Stimulated activated CD8-positive, alpha-beta memory T cell treated with anti-CD3 and anti-CD28 coated beads, Interleukin-4, amount 100 ng/mL, for 48 hours (primary cell): ENCODE data around the gene LRIT1.

Experiments used
- DNase-seq: peaks from one replicate; pipeline ENCODE4 v3.0.0-alpha.2; 2020

LRIT1 gene

DNA sequence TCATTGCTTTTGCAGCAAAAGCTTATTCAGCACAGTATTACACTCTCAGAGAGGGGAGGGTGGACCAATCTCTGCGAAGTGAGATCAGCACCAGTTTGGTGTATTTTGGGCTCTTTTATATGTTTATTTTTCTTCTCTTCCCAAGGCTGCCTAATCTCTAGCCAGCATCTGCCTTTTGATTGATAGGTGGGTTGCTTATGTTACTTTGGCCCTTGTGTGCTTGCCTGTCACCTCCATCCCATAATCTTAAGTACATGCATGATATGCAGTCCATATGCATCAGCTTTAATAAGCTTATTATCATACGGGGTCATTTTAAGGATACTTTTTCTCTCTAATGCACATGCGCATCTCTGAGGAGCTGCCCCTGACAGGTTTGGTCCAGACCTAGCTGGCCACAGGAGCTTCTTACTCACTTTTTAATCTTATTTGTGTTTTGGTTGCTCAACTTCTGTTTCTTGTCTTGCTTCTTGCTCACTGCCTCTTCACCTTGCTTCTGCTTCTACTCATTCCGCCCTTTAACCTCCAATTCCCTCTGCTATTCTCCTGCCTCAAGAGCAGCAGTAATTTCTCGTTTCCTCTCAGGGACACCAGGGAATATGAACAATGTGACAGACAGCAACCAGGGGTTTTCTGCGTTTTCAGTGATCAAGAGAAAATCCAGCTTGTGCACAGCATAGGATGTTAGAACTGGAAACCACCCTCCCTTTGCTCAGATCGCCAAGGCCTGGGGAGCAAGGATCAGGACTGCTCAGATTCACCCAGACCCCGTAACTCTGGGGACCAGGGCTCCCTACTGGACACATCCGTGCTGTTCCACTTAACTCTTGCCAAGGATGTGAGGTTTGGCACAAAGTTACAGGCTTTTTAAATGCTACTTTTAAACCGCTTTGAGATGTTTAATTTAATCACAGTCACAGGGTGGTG, 13.5 kb upstream of the LRIT1 start:
- no peak for DNase-seq

DNA sequence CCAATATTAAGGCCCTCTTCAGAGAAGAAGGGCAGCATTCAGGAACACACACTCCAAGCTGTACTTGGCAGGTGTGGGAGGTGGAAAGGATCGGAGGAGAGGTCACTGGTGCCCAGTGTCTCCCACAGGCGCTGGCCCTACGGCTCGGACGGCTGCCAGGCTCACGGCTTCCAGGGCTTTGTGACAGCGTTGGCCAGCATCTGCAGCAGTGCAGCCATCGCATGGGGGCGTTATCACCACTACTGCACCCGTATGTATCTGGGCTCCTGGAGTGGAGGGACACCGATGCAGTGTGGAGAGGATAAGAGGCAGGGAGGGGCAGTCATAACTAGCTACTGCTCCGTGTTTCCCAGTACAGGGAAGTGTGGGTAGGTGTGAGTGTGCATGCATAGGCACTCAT, 7.4 kb upstream of the LRIT1 start:
- DNase-seq, result no peak

DNA sequence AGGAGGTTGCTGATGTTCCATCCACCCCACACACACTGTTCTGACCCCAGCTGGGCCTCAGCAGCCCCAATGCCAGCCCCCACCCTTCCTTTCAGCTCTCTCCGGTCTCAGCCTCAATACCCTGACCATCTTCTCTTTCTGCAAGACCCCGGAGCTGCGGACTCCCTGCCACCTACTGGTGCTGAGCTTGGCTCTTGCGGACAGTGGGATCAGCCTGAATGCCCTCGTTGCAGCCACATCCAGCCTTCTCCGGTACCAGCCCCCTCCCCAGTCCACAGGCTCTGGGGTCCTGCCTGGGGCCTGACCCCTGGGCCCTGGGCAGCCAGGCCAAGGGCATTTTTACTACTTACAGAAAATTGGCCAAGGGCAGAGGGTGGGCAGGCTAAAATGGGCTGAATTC, 6.2 kb upstream of the LRIT1 start:
- no peak for DNase-seq

DNA sequence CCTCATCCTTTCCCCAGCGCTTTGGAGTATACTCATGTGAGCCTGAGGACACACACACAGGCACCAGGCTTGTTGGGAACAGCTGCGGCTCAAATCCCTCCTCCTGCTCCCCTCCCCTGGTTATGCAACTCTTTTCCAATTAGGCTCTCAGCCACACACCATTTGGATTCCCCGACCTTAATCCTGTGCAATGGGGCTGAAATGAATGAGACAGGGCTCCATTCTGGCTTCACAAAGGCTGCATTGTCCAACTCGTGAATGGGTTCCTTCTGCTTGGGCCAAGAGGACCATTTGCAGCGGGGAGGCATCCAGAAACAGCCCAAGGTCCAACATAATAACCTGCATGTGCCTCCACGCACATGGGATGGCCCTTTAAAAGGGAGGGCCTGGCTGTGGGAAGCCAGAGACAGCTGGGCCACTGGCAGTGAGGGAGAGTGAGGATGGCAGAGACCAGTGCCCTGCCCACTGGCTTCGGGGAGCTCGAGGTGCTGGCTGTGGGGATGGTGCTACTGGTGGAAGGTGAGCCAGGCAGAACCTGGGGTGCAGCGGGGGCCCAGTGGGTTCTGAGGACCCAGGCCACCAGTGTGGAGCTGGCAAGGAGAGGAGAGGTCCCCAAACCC, 3.4 kb upstream of the LRIT1 start, which contains the start of gene RGR:
RGR (plus strand) TSS at position 403 of the 620 bp plus-strand sequence; CDS start at position 441, 38 bp downstream.
- DNase-seq, result no peak

DNA sequence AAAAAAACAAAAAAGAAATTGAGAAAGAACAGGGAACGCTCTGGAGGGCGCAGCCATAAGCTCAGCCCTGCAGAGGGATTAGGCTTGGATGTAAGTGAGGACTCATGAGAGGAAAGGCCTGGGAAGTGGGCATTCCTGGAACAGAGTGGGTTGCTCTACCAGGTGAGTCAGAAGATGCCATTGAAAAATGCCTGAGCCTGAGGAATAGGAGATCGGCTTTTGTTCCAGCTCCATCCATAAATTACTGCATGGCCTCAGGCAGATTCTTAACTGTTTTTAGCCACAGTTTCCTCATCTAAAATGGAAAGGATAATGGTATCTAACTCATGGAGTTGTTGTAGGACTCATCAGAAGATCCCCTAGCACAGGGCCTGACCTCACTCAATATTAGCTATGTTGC, 2.4 kb upstream of the LRIT1 start:
- no peak for DNase-seq

DNA sequence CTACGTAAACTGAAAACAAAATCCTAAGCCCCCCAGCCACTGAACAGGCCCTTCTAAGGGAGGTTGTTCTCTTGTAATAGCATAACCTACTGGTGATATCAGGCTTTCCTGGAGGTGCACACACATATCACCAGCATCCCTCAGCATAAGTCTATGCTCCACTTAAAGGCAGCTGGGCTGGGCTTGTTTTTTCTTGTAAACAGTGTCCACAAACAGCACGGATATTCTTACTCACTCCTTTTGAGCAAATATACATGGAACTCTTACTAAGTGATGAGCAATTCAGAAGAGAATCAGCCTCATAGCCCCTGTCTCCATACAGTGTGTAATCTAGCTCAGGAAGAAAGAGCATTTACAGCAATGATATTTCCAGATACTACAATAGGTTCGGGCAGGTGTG, 2.4 kb downstream of the LRIT1 start:
- no peak for DNase-seq

DNA sequence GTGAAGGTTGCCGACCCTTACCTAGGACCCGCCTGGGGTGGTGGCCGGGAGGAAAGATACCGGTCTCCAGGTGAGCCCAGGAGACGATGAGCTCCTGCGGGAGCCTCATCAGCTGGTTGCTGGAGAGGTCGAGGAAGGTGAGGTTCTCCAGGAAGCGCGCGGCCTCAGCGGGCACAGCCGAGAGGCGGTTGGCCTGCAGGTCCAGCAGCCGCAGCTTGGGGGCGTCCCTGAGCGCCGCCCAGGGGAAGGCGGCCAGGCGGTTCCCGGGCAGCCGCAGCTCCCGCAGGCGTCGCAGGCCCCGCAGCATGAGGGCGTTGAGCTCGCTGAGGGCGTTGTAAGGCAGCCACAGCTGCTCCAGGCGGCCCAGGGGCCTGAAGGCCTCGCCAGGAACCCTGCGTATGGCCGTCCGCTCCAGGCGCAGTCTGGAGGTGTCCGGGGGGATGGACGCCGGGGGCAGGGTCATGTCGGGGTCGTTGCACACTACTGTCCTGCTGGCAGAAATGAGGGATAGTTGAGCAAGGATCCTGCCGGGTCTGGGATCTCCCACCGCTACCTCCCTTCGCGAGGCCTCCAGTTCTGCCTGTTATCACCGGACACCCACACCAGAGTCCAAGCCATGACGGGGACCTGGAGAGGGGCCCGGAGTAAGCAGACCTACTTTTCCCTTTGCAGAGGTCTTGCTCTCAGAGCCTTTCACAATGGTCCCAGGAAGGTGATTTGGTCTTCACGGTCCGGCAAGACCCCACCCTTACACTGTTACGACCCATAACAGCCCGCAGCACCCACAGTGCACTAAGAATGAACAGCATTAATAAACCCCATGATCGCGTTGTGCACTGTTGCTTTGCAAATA, 3.9 kb downstream of the LRIT1 start:
- peak; percentile 36 for DNase-seq

DNA sequence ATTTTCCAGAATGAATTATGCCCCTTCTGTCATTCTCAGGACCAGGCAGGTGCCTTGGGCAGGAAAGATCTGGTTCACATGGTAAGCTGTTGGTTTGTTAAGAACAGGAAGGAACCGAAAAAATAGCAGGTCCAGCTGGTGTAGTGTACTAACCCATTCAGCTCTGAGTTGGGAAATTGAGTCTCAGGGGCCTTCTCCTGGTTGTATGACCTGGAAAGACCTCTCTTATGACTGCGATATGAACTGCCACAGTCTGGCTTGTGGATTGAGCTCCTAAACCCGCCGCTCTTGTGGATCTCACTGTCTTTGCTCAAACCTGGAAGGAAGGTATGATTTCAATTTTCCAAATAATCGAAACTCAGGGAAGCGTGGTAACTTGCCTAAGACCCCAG, 4.5 kb downstream of the LRIT1 start:
- no peak for DNase-seq

DNA sequence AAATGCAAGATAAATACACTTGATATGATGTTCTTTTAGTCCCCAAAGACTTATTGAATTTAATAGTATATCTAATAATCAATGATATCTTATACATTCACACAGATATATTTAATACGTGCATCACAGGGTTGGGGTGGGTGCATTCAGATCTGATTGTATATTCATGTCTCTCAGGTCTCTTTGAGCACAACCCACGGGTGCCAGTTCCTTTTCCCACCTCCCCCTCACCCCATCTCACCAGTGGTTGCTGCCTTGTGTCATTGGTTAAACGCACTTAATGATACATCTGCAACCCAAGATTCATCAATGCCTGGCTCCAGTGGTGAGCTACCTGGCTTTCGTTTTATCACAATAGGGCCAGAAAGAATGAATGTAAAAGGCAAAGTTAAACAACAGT, 6.2 kb downstream of the LRIT1 start:
- no peak for DNase-seq

DNA sequence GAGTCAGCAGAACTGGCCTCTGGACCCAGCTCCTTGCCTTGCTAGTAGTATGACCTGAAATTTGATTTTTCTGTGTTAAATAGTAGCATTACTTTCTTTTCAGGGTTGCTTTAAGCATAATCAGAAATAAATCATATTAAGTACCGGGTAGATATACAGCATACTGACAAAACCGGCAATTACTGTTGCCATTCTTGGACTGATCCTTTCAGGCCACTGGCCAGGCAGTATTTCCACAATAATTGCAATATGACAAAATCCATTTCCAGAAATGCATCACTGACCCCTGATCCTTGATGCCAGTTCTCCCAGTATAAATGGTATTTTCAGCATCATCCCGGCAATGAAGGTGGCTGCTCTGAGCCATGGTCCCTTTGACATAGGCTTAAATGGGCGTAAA, 6.9 kb downstream of the LRIT1 start:
- DNase-seq, result no peak

DNA sequence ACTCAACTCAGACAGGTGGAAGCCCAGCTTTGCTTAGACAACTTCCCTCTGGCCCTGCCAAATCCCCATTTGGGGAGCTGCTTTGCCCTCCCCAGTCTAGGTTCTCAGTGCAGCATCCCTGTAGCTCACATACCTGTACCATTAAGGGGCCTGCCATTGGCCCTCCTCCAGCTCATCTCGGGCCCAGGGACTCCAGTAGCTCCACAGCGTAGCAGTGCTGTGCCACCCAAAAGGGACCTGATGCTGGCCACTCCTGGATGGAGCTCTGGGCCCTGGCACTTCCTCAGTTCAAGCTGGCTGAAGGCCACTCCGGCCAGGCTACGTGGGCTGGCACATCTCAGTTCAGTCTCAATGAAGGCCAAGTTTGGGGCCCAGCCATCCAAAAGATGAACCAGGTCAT, 7.4 kb downstream of the LRIT1 start:
- DNase-seq, result no peak

DNA sequence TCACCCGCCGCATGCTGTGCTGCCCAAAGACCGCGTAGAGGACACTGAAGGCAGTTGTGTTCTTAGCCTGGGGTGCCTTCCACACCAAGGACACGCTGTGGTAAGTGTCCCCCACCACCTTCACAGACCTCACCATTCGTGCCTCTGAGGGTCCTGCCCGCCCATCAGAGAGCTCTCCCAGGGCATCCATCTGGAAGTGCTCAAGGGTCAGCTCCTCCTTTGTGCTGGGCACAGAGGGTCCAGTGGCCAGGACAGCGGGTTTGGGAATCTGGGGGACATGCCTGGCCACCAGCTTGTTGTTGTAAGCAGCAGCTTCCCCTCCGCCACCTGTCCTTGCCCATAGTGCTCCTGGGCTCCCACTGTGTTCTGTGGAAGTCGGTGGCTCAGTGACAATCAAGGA, 9.0 kb downstream of the LRIT1 start:
- no peak for DNase-seq

DNA sequence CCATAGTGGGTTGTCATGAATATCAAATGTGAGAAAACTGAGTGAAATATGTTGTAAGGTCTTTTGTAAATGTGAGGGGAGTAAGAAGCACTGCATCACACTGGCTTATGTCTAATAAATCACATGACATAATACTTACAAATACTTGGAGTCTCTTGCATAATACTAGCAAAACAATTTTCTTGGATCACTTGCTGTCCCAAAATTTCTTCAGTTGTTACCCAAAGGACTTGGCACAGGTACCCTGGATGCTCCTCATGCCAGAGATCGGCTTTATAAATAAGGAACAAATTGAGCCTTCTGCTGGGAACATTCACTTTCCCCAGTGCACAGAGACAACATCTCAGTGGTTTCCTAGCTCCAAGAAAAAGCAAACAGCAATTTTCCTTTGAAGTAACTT, 11.0 kb downstream of the LRIT1 start:
- DNase-seq, result no peak

DNA sequence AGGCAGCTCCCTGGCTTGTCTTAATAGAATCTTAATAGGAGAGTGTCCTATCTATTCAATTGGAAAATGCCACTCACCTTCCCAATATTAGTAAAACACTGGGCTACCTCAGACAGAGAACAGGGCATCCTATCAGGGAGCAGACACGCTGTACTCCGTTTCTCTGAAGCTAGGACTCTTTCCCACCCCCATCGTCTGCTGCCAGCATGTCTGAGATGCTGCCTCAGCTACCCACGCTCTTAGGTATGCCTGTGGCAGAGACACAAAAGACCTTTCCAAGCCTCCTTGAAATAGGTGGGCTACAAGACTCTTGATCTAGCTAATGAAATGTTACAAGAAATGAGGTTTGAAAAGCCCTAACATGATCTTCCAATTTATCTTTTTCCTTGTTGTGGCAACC, 13.5 kb downstream of the LRIT1 start:
- DNase-seq, result no peak

DNA sequence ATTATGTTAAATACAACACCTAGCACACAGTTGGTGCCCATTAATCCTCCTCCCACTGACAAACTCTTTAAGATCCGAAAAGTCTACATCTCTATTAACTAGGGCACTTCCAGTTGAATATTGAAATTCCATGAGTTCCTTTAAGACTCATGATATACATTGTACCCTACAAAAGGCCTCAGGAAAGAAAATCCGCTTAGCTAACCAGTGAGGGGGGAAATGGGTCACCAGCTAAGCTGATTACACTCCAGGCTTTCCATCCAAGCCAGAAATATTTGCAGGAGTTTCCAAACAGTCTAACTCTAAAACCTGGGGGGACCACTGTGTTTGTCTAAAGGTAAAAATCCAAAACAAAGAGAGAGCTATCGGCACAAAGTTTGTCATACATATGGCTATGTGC, 14.7 kb downstream of the LRIT1 start:
- no peak for DNase-seq

DNA sequence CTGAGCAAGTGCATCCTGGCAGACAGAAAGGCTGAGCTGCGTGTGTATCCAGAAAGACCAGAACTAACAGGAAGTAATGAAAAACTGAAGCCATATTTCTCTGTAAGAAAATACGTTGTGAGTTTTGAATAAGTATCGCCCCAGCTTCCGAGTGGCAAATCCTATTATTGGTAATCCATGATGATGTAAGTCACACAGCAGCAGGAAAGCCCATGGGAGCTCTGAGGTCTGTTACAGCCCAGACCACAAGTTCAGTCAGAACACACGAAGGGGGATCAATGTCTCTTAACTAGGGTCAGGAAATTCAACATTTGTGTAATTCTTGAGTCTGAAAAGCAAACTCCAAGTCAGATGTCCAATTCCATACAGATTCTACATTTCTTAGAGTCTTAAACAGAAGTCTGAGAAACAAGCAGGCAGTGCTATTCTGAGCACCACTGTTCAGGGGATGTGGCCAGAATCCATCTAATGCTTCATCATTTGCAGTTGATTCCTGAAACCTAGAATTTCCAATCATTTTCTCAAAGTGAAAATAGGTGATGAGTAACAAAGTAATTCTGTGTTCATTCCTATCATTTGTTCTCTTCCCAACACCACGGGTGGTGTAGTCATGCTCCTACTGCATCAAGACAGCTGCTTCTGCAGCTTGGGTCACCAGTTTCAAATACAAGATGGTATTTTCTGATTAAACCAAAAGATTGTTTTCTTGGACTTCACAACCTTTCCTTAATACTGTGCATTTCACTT, 15.7 kb downstream of the LRIT1 start, which contains the start of gene LRIT2:
LRIT2 (minus strand) TSS at position 118 of the 747 bp plus-strand sequence; CDS start at position 94, 24 bp downstream.
- no peak for DNase-seq

DNA sequence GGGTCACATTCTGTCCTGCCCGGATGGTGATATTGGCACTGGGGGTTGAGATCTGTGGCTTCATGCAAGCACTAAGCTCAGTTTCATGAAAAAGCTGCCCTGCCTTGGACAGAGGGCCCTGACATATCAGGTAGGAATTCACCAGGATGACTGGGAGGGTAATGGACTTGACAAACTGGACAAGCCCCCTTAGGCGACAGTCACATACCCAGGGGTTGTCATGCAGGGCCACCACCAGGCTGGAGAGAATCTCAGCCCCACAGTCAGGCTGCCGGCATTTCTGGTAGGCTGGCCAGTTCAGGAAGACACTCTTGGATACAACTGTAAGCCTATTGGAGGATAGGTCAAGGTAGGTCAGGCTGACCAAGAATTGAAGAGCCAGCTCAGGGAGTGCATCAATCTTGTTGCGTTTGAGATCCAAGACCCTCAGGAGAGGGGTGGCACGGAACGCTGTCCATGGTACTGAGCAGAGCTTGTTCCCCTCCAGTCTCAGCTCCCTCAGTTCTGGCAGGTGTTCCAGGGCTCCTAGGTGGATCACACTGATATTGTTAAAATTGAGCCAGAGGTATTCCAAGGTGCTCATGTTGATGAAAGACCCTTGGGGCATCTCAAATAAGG, 16.8 kb downstream of the LRIT1 start:
- DNase-seq, result no peak

DNA sequence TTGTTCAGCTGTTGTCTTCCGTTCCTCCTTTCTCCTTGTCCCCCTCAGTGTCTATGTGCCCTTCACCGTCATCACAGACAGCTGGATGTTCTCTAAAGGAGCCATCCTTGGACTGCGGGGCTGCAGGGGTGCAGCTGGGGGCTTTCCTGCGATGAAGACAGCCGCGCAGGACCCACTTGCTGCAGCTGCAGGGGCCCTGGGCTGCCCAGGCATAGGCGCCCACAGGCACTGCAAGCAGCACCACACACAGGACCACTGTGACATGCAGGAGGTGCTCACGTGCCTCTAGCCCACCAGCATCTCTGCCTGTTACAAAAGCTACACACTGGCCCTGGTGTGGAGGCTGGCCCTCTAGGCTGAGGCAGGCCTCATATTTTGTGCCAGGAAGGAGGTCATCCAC, 19.4 kb downstream of the LRIT1 start:
- no peak for DNase-seq

DNA sequence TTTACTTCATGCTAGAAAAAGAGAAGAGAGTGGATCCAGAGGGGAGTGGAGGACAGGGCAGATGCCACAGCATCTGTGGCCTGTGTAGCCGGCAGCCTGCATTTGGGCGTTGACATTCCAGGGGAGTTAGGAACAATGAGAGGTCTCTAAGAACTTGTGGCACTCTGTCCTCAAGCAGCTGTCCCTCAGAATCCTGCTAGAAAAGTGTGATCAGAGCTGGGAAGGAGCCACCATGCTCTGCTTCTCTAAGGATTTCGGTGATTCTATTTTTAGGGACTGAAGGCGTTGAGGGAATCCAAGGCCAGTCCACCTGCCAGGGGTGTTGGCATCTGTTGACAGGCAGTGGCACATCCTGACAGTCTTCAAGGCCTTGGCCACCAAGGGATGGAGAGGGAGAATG, 23.6 kb downstream of the LRIT1 start:
- DNase-seq, result no peak

DNA sequence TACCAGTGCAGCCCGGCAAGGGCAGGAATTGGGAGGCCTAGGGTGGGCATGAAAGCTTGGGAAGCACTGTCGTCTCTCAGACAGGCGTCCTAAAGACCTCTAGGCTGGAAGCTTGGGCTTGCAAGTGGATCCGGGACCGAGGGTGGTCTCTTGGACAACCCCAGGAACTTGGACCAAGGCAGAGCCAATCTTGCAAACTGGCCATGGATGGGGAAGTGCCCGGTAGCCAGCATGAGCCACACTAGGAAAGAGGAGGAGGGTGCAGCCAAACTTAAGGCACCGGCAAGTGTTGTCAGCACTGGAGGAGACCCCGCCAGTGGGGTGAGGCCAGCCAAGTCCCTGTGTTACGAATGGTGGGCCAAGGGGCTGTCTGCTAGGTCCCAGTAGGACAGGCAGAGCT, 24.5 kb downstream of the LRIT1 start:
- DNase-seq, result no peak

DNA sequence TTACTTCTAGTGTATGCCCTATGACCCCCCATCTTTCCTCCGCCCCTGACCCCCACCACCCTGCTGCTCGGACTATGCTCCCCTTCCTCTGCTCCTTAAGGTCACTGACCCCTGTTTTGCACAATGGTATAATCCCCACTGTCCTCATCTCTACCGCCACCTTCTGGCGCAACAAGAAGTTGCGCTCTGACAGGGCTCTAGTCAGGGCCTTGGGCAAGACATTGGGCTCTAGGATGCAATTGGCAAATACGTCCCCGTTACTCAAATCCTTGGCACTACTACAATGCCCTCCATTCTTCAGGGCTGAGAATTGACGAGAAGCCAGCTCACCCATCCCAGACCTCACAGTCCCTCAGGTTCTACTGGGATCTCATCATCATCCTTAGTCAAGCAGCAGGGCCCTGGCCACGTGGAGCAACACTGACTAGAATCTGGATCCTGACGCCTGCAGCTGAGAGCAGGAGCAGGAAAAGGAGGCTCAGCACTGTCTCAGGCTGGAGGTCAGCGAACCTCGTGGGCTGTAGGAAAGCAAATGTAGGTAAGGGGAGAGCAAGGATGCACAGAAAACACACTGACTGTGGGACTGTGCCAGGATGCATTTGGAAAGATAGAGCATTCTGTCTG, 26.6 kb downstream of the LRIT1 start:
- DNase-seq, result peak; percentile 62
